Caki2 (cell line): ENCODE data around the gene NKX2-2. TPM values are rescaled to one million over a fixed set of nuclear protein-coding genes. Genes with fewer than 3 reads are reported as not detected.

Experiments used
- DNase-seq: peaks from one replicate; pipeline ENCODE4 v3.0.0-alpha.2; 2015; ENCODE audit warnings: low read depth
- in situ Hi-C: cut with HindIII; loops from 2 replicates; pipeline ENCODE4 v1.10.0; 2016; ENCODE audit warnings: low sequenced_read_pairs, low pct_unique_long_range_greater_than_20kb, mixed read lengths
- total RNA-seq: library from RNA; depleted of rRNA; stranded (reverse); fragments of >200 nt; shearing (Covaris generic); gene quantifications from 2 replicates; pipeline ENCODE4 v1.2.3, GENCODE V29; 2014; ENCODE audit warnings: low replicate concordance

The NKX2-2 gene
- total RNA-seq, 1 experiment from 2014 or later = not detected

DNA sequence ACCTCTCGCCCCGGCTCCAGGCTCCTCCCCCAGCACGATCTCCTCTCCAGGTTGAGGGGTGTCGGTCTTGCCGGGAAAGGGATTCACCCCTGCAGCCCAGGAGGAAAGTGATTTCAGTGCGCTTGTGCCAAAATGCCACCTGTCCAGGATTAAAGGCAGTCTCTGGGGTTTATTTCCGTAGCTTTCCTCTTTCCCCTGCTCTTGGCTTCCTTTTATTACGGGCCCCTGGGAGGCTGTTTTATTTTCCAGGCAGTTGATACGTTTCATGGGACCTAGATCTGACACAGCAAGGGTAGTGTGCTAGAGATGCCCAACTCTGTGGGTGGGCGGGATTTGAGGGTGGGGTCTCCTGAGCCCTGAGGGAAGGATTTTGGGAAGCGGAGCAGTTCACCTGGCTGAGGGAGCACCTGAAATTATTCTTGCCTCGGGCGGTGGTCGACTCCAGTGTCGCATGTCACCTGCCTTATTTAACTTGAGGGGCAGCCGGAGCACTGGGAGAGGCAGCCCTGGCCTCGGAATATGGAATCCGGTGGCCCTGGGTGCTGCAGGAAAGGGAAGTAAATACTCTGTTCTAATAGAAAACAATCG lies 9.5 kb upstream of the NKX2-2 start:
- in situ Hi-C loops = no loop called here
- no peak for DNase-seq

DNA sequence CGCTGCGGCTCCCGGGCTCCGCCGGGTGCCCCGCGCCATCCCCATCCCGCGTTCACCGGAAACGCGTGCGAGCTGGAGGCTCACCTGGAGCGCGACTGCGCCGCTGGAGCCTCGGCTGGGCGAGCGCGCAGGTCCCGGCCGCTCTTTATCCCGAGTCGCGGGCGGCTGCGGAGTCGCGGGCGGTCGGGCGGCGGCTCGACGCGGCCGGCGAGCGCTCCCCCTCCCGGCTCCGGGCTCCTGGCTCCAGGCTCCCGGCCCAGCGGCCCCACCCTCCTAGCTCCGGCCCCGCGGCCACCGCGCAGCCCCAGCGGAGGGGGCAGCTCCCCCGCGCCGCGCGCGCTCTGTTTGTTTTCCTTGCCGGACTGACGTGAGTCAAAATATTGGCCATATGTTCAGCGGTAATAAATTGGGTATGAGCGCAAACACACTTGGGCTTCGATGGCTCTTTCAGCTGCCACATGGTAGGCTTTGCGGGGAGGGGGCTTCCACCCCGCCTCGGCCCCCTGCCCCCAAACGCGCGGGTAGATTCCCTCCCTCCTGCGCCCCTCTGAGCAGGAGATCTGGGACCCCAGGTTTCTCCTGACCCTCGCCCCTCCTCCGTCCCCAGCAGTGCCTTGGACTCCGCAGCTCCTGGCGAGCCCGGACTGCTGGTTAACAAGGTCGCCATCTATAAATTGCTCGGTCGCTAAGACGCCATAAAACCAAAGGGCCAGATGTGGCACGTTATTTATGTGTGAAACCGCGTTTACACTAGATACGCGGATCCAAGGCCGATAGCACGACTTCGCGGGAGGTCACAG lies 8.8 kb upstream of the NKX2-2 start:
- no peak for DNase-seq
- in situ Hi-C loops = no loop called here

DNA sequence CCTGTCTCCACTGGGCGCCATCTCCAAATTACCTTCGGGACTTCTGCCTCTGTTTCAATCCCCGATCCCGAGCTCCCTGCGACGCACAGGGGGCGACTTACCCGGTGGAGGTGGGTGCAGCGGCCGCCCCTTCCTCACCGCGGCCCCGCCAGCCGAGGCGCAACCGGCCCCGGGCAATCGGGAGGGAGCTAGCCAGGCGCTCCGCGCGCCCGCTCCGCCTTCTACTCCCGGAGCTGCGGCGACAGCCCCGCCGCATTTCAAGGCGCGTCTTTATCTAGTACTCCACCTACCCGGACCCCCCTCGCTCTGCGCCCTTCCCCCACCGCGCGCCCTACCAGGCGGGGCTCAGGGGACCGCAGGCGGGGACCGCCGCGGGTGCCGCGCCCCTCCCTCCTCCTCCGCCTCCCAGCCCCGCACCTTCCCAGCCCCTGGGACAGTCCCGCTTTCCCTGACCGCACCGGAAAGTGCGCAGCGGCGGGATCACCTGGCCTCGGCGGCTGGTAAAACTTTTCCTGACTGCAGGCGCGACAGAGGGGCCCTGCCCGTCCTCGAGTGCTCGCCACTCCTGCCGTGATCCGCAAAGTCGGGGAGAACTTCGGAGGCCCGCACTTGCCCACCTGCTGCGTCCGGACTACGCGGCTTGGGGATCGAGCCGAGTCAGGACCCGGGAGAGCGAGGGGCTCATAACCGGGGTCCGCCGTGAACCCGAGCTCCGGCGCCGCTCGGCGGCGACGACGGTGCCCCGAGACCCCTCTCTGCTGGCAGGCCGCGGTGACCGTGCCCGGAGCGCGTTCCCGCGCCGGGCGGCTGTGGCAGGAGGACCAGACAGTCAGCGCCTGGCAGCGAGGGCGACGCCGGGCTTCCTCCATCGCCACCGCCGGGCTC lies 8.0 kb upstream of the NKX2-2 start:
- in situ Hi-C loops = no loop called here
- no peak for DNase-seq

DNA sequence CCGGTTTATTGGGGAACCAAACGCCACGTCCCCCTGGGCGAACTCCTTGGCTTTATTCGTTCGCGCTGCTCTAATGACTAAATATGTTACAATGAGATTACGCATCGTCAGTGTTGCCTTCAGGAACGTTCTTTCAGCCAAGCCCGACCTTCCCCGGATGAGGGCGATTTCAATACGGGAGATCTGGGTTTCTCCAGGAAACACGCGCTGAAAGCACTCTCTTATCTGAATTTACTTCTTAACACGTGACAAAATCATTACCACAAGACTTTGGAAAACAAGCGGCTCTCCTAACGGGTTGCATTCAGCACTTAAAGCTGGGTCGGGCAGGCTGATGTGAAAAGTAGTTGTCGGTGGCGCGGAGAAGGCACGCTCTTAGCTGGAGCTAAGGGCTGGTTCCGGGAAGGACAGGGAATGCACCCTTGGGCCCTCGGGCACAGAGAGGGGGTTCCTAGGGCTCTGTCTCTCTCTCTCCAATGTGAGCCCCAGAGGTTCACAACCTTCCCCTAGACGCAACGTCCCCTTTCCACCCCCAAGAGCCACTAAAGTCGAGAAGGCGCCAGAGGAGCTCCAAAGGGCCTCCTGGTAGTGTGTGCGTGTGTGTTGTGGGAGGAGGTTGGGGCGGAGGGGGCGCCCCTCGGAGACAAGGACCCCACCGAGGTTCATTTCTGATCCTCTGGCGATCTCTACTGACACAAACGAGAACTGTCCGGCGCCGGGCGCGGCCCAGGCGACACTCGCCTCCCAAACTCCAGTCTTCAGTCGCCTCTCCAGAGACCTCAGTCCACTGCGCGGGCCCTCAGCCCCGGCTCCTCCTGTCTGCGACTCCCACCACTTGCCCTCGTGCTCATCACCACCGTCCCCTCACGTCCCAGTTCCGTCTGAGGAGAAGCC lies 7.1 kb upstream of the NKX2-2 start:
- no peak for DNase-seq
- in situ Hi-C loops = no loop called here

DNA sequence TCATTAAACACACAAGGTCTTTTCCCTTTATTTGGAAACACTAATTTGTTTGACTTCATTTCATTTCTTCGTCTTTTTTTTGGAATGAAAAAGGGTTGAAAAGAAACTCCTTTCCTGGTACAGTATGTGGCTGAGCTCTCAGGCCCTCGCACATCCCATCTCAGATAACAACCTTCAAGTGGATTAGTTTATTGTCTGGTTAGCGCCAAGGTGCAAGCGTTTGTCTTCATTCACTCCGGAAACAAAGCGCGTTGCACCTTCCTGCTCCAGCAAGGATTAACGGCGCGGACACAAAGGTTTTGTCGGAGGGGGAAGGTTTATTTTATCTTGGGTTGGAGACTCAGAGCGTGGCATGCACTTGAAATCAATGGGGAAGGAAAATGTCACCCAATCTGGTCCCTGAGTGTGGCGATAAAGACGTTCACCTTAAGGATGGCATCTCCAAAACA lies 5.3 kb upstream of the NKX2-2 start:
- DNase-seq = no peak
- in situ Hi-C loops = no loop called here

DNA sequence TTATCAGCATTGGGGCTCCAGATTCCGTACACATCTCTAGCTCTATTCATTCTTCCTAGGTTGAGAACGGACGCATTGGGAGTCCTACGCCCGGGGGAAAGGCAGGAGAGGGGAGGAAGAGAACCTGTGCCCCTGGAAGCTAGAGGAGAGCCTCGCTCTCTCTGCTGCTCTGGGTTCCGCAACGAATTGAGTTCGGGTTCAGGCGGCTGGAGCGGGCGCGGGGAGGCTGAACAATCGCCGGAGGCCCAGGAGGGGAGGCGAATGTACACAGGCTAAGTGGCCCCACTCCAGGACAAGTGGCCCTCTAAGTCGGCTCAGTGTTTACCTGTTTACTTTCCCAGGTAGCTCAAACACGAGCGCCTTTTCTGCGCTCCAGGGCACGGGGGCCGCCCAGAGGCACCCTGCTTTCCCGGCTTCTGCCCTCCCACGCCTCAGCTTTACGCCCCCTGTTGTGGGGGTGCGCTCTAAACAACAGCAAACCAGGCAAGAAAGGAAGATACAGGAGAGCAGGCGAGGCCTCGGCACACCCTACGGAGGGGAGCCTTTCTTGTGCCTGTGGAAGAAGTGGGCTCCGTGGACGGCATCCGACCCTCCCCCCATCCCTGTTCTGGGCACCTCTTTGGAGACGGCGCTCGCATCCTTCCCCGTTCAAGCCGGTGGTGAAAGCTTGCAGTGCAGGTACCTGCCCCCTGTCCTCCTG lies 4.6 kb upstream of the NKX2-2 start:
- DNase-seq = no peak
- in situ Hi-C loops = no loop called here

DNA sequence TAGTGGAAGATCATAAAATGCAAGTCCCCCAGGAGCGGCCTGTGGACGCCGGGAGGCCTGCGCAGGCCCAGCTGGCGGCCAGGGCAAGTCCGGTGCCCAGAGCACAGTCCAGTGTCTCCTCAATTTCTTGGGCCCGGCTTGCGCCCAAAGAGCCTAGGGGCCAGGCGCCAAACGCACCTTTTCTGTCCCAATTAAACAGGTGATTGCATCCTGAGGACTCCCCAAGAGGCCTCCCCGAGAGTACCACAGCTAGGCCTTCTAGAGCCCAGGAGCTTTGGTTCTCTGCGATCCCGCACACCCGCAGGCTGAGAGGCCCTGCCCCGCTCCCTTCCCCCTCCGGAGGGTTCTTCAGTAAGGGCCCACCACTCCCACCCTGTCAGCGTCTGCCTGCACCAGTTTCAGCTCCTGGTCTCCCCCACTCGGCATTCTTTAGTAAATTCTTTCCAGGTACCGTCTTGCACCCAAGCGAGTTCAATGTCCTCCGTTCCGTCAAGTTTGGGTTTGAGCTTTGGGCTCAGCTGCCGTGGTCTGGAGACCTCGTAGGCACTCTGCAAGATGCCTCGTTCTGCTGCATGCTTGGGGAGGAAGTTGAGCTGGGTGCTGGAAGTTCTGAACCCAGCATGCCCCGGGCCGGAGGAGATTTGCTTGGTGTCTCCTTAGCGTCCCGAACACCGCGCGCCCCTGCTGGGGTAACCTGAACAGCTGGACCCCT lies 3.9 kb upstream of the NKX2-2 start:
- DNase-seq = no peak
- in situ Hi-C loops = no loop called here

DNA sequence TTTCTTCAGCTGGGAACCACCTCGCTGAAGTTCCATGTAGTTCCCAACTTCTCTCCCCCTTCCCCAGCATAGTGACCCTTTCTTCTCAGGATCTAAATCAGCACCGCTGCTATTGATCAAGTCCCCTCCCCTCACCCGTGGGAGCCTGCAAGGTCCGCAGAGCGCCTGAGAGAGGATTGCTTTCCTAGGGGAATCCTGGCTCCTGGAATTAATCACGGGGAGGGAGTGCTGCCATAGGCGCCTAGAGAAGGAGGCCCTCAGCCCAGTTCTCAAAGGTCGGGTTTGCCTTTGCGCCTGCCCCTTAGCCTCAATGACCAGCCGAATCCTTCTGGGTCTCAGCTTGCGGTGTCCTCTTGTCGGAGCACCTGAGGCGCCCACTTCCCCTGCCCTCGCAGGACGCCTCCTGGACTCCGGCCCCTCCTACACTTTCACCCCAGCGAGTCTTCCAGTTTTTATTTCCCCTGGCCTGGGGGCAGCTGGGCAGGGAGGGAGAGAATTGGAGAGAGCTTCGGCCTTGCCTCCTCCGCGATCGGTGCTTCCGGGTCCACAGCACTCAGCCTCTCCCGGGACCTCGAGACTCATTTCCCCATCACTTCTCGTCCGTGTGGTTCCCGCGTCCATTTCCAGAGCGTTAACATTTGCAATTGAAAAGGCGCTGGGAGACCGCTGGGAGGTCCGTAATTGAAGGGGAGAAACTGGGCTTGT lies 3.1 kb upstream of the NKX2-2 start:
- no peak for DNase-seq
- in situ Hi-C loops = no loop called here

DNA sequence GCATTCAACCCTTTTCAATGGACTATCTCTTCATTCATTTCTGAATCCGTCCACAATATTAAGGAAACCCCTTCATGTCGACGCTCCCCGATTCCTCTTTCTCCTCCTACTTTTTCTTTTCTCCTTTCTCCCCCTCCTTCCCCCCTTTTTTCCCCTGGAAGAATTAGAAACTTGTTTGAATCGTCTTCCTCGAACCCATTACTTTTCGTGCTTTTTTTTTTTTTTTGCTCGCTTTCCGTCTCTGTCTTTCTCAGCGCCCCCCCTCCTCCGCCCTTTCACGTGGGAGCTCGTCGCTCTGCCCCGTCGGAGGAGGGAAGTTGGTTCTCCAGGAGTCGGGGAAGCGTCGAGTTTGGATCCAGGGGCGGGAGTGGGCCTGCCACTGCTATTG lies 2.3 kb upstream of the NKX2-2 start:
- in situ Hi-C loops = no loop called here
- no peak for DNase-seq

DNA sequence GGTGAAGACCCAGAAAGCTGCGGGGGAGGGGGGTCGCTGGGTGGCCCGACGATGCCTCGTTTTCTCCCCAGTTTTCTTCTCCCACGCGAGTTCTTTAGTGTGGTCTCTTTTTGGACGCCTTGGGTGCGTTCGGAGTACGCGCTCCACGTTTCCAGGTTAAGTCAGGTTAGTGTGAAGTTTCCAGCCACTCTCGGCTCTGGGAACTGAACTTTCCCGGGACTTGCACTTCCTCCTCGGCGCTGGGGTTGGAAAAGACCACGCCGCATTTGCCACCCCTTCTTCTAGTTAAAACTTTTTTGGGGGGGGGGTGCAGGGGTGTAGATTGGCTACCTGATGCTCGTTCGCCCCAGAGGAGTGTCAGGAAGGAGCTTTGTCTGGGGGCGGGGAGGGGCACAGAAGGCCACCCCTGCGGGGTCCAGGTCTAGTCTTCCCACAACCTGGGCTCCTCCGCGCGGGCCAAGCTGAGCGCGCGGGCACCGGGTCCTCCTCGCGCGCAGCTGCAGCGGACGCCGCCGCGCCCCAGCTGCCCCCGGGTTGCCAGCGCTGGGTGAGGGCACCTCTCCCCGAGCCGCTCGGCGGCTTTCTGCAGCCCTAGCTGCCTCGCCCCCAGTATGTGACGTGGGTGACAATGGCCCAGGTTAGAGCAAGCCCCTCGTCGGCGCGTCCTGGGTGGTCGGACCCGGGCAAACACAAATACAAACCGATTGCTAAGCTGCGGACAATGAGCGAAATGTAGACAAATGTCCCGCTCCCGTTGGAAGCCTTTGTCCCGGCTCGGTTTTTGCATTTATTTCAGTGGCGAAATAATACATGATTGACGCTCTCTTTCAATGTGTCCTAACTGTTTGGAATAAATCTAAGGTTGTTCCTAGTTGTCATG lies 1.7 kb upstream of the NKX2-2 start:
- no peak for DNase-seq
- in situ Hi-C loops = no loop called here

DNA sequence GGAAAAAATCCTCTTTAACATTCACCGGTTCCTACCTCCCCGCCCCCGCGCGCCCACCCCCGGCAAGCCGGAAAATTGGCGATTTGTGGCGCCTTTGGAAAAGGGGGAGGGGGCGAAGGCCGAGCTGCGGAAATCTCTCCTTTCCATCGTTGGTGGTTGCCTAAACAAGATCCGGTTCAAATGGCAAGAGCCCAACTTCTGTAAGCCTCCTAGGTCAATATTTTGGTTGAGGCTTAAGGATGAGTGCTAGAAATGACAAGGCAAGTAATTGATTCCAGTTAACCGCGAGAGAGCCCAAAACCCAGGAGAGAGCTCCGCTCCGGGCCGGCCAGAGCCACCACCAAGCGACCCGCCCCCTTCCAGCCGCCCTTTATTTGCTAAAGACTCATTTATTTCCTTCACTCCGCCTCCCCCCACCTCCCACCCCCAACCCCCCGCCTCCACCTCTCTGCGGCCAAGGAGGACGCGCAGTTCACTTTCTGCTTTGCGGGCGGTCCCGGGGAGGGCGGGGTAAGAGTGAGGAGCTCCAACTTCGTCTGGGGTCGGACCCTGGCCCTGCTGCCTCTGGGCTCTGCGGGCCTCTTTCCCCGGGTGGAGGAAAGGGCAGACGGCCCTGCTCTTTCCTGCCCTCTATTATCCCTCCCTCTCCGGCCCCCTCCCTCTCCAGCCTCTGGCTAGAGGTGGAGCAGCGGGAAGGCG lies 838 bp upstream of the NKX2-2 start:
- peak; percentile 16 for DNase-seq
- in situ Hi-C loops = no loop called here

DNA sequence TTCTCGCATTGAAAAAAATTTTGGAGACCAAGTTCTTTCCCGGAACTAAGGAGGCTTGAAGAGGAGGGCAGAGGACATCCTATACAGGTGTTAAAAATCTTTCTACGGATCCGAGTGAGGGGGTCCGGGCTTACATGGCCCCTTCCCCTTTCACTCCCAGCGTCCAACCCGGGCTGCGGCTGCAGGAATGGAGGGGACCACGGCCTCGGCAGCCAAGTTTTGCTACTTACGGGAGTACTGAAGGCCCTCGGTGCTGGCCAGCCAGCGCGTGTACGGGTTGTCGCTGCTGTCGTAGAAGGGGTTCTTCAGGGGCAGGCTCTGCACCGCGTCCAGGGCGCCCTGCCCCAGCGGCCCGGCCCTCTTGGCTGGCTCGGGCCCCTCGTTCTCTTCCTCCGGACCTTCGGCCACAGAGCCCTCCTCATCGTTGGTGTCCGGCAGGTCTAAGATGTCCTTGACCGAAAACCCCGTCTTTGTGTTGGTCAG lies 642 bp downstream of the NKX2-2 start:
- in situ Hi-C loops = no loop called here
- no peak for DNase-seq

DNA sequence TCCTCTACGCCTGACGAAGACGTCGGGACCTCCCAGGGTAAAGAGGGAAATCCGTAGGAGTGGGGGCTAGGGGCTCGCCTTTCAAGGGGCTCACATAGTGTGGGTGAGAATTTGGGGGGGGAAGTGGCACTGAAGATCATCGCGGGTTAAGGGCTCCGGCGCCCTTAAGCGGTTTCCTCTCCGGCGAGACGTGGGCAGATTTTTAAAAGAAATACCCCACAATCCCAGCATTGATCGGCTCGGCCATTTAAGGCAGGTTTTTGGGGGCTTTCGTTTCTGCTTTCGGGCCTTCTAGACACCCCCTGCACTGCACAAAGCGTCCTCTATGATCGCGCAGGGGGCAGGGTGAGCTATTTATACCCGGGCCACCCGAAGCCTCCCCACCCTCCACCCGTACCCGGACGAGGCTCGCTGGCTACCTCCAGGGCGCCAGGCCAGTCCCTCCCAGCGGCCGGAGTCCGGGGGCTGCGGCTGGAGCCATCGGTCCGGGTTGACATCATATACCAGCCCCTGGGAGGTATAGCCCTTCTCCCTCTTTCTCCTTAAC lies 1.2 kb downstream of the NKX2-2 start:
- DNase-seq = no peak
- in situ Hi-C loops = no loop called here

DNA sequence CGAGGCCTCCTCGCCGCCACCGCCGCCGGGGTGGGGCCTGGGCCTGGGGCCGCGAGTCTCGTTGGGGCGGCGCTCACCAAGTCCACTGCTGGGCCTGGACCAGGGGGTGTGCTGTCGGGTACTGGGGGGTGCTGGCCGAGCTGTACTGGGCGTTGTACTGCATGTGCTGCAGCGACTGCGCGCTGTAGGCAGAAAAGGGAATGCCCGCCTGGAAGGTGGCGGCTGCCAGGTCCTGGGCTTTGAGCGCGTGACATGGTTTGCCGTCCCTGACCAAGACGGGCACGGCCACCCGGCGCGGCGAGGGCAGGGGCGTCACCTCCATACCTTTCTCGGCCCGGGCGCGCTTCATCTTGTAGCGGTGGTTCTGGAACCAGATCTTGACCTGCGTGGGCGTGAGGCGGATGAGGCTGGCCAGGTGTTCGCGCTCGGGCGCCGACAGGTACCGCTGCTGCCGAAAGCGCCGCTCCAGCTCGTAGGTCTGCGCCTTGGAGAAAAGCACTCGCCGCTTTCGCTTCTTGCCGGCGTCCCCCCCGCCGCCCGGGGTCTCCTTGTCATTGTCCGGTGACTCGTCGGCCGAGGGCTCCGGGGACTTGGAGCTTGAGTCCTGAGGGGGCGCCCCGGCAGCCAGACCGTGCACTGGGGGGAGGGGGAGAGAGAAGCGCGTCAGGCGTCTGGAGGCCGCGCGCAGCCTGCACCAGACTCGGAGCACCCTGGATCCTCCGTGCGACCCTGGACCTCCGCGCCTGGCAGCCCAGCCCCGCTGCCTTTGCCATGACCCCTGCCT lies 1.8 kb downstream of the NKX2-2 start:
- in situ Hi-C loops = no loop called here
- DNase-seq = no peak
